GM23338 (cell line): Measurements from ENCODE around the gene RTKN2.

Experiments used
- CREB1 ChIP-seq: fragments of 250-450 bp; sonication (Bioruptor Pico); IDR thresholded peaks from 2 replicates; pipeline ENCODE4 v1.5.0; 2020; ENCODE audit warnings: low read depth, mild to moderate bottlenecking, moderate library complexity
- EZH2 ChIP-seq: fragments of 200-600 bp; sonication (generic); IDR thresholded peaks from one replicate; pipeline ENCODE4 v1.8.0; 2017; ENCODE audit warnings: antibody characterized with exemption, mild to moderate bottlenecking, low read depth; ENCODE audit not compliant: unreplicated experiment
- EZH2phosphoT487 ChIP-seq: fragments of 200-600 bp; sonication (generic); IDR thresholded peaks from one replicate; pipeline ENCODE4 v1.8.1; 2018; ENCODE audit warnings: antibody characterized with exemption; ENCODE audit not compliant: unreplicated experiment
- JUNB ChIP-seq: IDR thresholded peaks from one replicate; pipeline ENCODE4 v1.6.1; 2016; ENCODE audit warnings: antibody characterized with exemption; ENCODE audit not compliant: unreplicated experiment
- NANOG ChIP-seq: IDR thresholded peaks from 2 replicates; pipeline ENCODE4 v1.6.1; 2016; ENCODE audit warnings: antibody characterized with exemption, borderline replicate concordance
- POLR2AphosphoS5 ChIP-seq: IDR thresholded peaks from 2 replicates; pipeline ENCODE4 v1.6.1; 2016; ENCODE audit warnings: antibody characterized with exemption, low read depth
- REST ChIP-seq: IDR thresholded peaks from one replicate; pipeline ENCODE4 v1.6.1; 2018; ENCODE audit warnings: antibody characterized with exemption; ENCODE audit not compliant: unreplicated experiment
- ZNF114 ChIP-seq: fragments of 250-450 bp; sonication (Bioruptor Pico); IDR thresholded peaks from 2 replicates; pipeline ENCODE4 v1.5.0; 2020; ENCODE audit warnings: mild to moderate bottlenecking, moderate library complexity
- TF ChIP-seq, protein P1 (sequence below), 2 experiments: fragments of 200-600 bp in 1 of 2; sonication (generic) in 1 of 2; conservative IDR thresholded peaks; 2 replicates each; pipeline versions ENCODE4 v1.5.1 to v1.6.1; 2016 to 2017; ENCODE audit warnings: antibody characterized with exemption in 2 of 2, low read depth in 2 of 2, mild to moderate bottlenecking in 2 of 2, moderate library complexity in 1 of 2

DNA sequence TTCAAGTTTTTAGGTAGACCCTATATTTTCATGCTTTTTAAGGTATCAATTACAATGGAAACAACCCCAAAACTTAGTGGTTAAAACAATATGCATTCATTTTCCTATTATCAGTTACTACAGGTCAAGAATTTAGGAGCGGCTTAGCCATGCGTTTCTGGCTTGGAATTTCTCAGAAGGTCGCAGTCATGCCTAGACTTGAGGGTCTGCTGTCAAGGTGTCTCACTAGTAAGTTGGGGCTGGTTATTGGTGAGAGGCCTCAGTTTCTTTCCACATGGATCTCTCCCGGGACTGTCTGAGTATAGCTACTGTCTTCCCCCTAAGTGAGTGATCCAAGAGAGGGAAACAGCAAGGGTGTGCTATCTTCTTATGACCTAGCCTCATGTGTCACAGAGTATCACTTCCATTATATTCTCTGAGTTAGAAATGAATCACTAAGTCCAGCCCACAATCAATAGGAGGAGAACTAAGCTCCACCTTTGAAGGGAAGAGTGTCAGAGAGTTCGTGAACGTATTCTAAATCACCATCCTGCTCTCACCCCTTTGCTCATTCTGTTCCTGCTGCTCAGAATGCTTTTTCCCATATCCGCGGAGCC, 80.5 kb downstream of the RTKN2 start:
- TF ChIP-seq, protein P1, sequence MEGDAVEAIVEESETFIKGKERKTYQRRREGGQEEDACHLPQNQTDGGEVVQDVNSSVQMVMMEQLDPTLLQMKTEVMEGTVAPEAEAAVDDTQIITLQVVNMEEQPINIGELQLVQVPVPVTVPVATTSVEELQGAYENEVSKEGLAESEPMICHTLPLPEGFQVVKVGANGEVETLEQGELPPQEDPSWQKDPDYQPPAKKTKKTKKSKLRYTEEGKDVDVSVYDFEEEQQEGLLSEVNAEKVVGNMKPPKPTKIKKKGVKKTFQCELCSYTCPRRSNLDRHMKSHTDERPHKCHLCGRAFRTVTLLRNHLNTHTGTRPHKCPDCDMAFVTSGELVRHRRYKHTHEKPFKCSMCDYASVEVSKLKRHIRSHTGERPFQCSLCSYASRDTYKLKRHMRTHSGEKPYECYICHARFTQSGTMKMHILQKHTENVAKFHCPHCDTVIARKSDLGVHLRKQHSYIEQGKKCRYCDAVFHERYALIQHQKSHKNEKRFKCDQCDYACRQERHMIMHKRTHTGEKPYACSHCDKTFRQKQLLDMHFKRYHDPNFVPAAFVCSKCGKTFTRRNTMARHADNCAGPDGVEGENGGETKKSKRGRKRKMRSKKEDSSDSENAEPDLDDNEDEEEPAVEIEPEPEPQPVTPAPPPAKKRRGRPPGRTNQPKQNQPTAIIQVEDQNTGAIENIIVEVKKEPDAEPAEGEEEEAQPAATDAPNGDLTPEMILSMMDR (conservative IDR thresholded peaks at IDR 0.05; ENCODE audit: low read depth in 2 of 2): no peak
- TF ChIP-seq EZH2 (no peak), CREB1 (no peak), JUNB (no peak), POLR2AphosphoS5 (no peak), EZH2phosphoT487 (no peak), ZNF114 (CRISPR knock-in tag) (no peak), NANOG (no peak), REST (no peak)
